ENCODE data around the gene DAPK1. TPM values are rescaled to one million over a fixed set of nuclear protein-coding genes. Genes with fewer than 3 reads are reported as not detected.

DAPK1 gene
- total RNA-seq, 1 donor from 2014 or later = 29.5 TPM

- no peak for DNase-seq (ENCODE audit: low spot score)
- Histone ChIP-seq H3K9me3 (ENCODE audit: low read depth) (no peaks in the 10 kb centered on the region), H3F3A (ENCODE audit: low read depth) (peaks cover 3% of the 10 kb centered on the region), H3K27ac (no peak overlapping the region), H3K4me1 (peaks cover 10% of the 10 kb centered on the region), H2AFZ (replicated peaks) (no peak overlapping the region), H3K27me3 (no peaks in the 10 kb centered on the region), H3K36me3 (no peaks in the 10 kb centered on the region), H4K20me1 (ENCODE audit: low read depth) (no peaks in the 10 kb centered on the region), H3K9ac (no peak overlapping the region), H3K79me2 (ENCODE audit: low read depth) (peaks cover 27% of the 10 kb centered on the region), H3K4me3 (no peak overlapping the region), H3K4me2 (no peak overlapping the region)
- Mint-ChIP-seq H3K4me1 (peaks cover 21% of the 10 kb centered on the region), H3K27me3 (ENCODE audit: insufficient read depth, low read depth) (peaks cover under 1% of the 10 kb centered on the region), H3K4me3 (no peak overlapping the region), H3K36me3 (peaks cover 38% of the 10 kb centered on the region), H3K27ac (no peak overlapping the region), H3K9me3 (peaks cover 3% of the 10 kb centered on the region)
- no peak for TF ChIP-seq CTCF (IDR thresholded peaks at IDR 0.05)
- TF ChIP-seq EZH2phosphoT487 (IDR thresholded peaks at IDR 0.05) = no peak
- no peak for TF ChIP-seq EZH2 (IDR thresholded peaks at IDR 0.05)
Observed at GRCh38 chr9:87513161-87513560, 15.5 kb downstream of the DAPK1 start.

- H3K36me3 ChIP-seq = no peaks in the 10 kb centered on the region
- no peak overlapping the region for H3K4me2 ChIP-seq
- TF ChIP-seq EZH2phosphoT487 (IDR thresholded peaks at IDR 0.05) (no peak), EZH2 (IDR thresholded peaks at IDR 0.05) (no peak), CTCF (IDR thresholded peaks at IDR 0.05) (no peak)
- no peak overlapping the region for H3K27ac ChIP-seq
- no peaks in the 10 kb centered on the region for H3K9me3 ChIP-seq (ENCODE audit: low read depth)
- H3F3A ChIP-seq (ENCODE audit: low read depth) = peaks cover 3% of the 10 kb centered on the region
- H3K79me2 ChIP-seq (ENCODE audit: low read depth) = peaks cover 30% of the 10 kb centered on the region
- H3K9ac ChIP-seq = no peak overlapping the region
- no peak for DNase-seq (ENCODE audit: low spot score)
- no peak overlapping the region for H2AFZ ChIP-seq (replicated peaks)
- H3K36me3 Mint-ChIP-seq = peaks cover 34% of the 10 kb centered on the region
- H3K27me3 ChIP-seq = no peaks in the 10 kb centered on the region
- peaks cover 3% of the 10 kb centered on the region for H3K9me3 Mint-ChIP-seq
- H3K4me3 Mint-ChIP-seq = no peak overlapping the region
- peak overlapping the region; percentile 15 for H3K27ac Mint-ChIP-seq
- peaks cover 2% of the 10 kb centered on the region for H3K27me3 Mint-ChIP-seq (ENCODE audit: insufficient read depth, low read depth)
- no peak overlapping the region for H3K4me3 ChIP-seq
- peaks cover 14% of the 10 kb centered on the region for H3K4me1 ChIP-seq
- peaks cover 21% of the 10 kb centered on the region for H3K4me1 Mint-ChIP-seq
- peaks cover 3% of the 10 kb centered on the region for H4K20me1 ChIP-seq (ENCODE audit: low read depth)
Observed at GRCh38 chr9:87513880-87514535, 16.3 kb downstream of the DAPK1 start.

GRCh38 chr9:87515006-87515405 is 17.3 kb downstream of the DAPK1 start:
- Histone ChIP-seq H3K4me1 (peaks cover 21% of the 10 kb centered on the region), H2AFZ (replicated peaks) (no peak overlapping the region), H3K9me3 (ENCODE audit: low read depth) (no peaks in the 10 kb centered on the region), H3K27ac (no peak overlapping the region), H3K9ac (no peak overlapping the region), H3K27me3 (no peaks in the 10 kb centered on the region), H3K79me2 (ENCODE audit: low read depth) (peaks cover 31% of the 10 kb centered on the region), H3K4me3 (no peak overlapping the region), H4K20me1 (ENCODE audit: low read depth) (peaks cover 10% of the 10 kb centered on the region), H3K36me3 (no peaks in the 10 kb centered on the region), H3F3A (ENCODE audit: low read depth) (peaks cover 3% of the 10 kb centered on the region), H3K4me2 (no peak overlapping the region)
- Mint-ChIP-seq H3K27ac (no peak overlapping the region), H3K4me1 (peaks cover 27% of the 10 kb centered on the region), H3K4me3 (no peak overlapping the region), H3K27me3 (ENCODE audit: insufficient read depth, low read depth) (peaks cover 2% of the 10 kb centered on the region), H3K36me3 (peaks cover 29% of the 10 kb centered on the region), H3K9me3 (peaks cover 3% of the 10 kb centered on the region)
- no peak for DNase-seq (ENCODE audit: low spot score)
- TF ChIP-seq EZH2 (IDR thresholded peaks at IDR 0.05) = no peak
- no peak for TF ChIP-seq EZH2phosphoT487 (IDR thresholded peaks at IDR 0.05)
- TF ChIP-seq CTCF (IDR thresholded peaks at IDR 0.05) = no peak

Measured in neural progenitor cell (in vitro differentiated cells).